Large intestine (tissue), 3 donors: ENCODE data around the gene GPR65. TPM values are rescaled to one million over a fixed set of nuclear protein-coding genes. Genes with fewer than 3 reads are reported as not detected.
A peak's percentile ranks its signal among the peaks of the same experiment; 100 is the strongest.

Experiments
- DNase-seq, 2 donors: peaks; one replicate each; pipeline versions ENCODE4 v3.0.0 to v3.0.0-alpha.2; 2013
- H3K27ac ChIP-seq: one replicate; pipeline ENCODE4 v1.5.1; 2013; ENCODE audit warnings: low read length
- H3K27me3 ChIP-seq: 2 replicates; pipeline ENCODE4 v1.6.1; 2013; ENCODE audit warnings: low read length; ENCODE audit not compliant: control insufficient read depth, insufficient read depth
- H3K36me3 ChIP-seq: 2 replicates; pipeline ENCODE4 v1.6.1; 2013; ENCODE audit warnings: low read length; ENCODE audit not compliant: control insufficient read depth, insufficient read depth
- H3K4me1 ChIP-seq: one replicate; pipeline ENCODE4 v1.6.1; 2013; ENCODE audit warnings: low read length; ENCODE audit not compliant: control insufficient read depth, insufficient read depth
- H3K4me3 ChIP-seq: one replicate; pipeline ENCODE4 v1.5.1; 2013; ENCODE audit warnings: low read length
- H3K9me3 ChIP-seq: one replicate; pipeline ENCODE4 v1.6.1; 2013; ENCODE audit warnings: mild to moderate bottlenecking, low read depth, low read length, moderate library complexity; ENCODE audit not compliant: control insufficient read depth
- WGBS: methylation state at CpG from one replicate; pipeline ENCODE4 v1.1.5; 2013; ENCODE audit warnings: low lambda C conversion rate; ENCODE audit not compliant: insufficient coverage; 5-methylcytosine and 5-hydroxymethylcytosine counted together
- polyA plus RNA-seq: library from polyadenylated mRNA; unstranded; fragments of 120-200 nt; gene quantifications from one replicate; pipeline ENCODE4 v1.2.1, GENCODE V29; 2013

GPR65 gene
- polyA plus RNA-seq, 1 donor, result 1.2 TPM

- no peaks in the 10 kb centered on the region for H3K4me1 ChIP-seq
- H3K36me3 ChIP-seq, result no peaks in the 10 kb centered on the region
- WGBS, result no CpG with 5 or more reads among the region's 2 CpGs
- DNase-seq, result no peak
- no peaks in the 10 kb centered on the region for H3K9me3 ChIP-seq
- no peak overlapping the region for H3K27ac ChIP-seq
- no peaks in the 10 kb centered on the region for H3K27me3 ChIP-seq
- H3K4me3 ChIP-seq, result no peak overlapping the region
These were observed 31.5 kb downstream of the GPR65 start for GRCh38 chr14:88036422-88036821.

- no peak for DNase-seq
- Histone ChIP-seq H3K4me3 (no peak overlapping the region), H3K36me3 (no peaks in the 10 kb centered on the region), H3K27ac (no peak overlapping the region), H3K9me3 (no peaks in the 10 kb centered on the region), H3K4me1 (no peaks in the 10 kb centered on the region), H3K27me3 (no peaks in the 10 kb centered on the region)
- WGBS, result no CpG with 5 or more reads among the region's 1 CpG
These were observed 32.4 kb downstream of the GPR65 start for GRCh38 chr14:88037325-88037724.

- no peak for DNase-seq
- Histone ChIP-seq H3K4me3 (no peak overlapping the region), H3K9me3 (no peaks in the 10 kb centered on the region), H3K4me1 (peaks cover 5% of the 10 kb centered on the region), H3K27ac (no peak overlapping the region), H3K36me3 (no peaks in the 10 kb centered on the region), H3K27me3 (no peaks in the 10 kb centered on the region)
- WGBS, result no CpG with 5 or more reads among the region's 3 CpGs
These were observed 34.3 kb downstream of the GPR65 start for GRCh38 chr14:88039197-88039596.

GRCh38 chr14:88040146-88040545 lies 35.2 kb downstream of the GPR65 start:
- no peak for DNase-seq
- Histone ChIP-seq H3K9me3 (no peaks in the 10 kb centered on the region), H3K27ac (no peak overlapping the region), H3K4me1 (peaks cover 11% of the 10 kb centered on the region), H3K36me3 (no peaks in the 10 kb centered on the region), H3K27me3 (no peaks in the 10 kb centered on the region), H3K4me3 (no peak overlapping the region)
- no CpG with 5 or more reads among the region's 1 CpG for WGBS

- peak; percentile 82 to 93 for DNase-seq
- Histone ChIP-seq H3K27me3 (no peaks in the 10 kb centered on the region), H3K9me3 (no peaks in the 10 kb centered on the region), H3K4me1 (peaks cover 21% of the 10 kb centered on the region), H3K36me3 (no peaks in the 10 kb centered on the region), H3K4me3 (no peak overlapping the region), H3K27ac (peak overlapping the region; percentile 95)
- WGBS, result 7% methylated on average over 2 of the region's 4 CpGs
These were observed 38.9 kb downstream of the GPR65 start for GRCh38 chr14:88043529-88044443.

GRCh38 chr14:88044444-88044758 lies 39.5 kb downstream of the GPR65 start:
- H3K4me3 ChIP-seq, result no peak overlapping the region
- peaks cover 21% of the 10 kb centered on the region for H3K4me1 ChIP-seq
- no CpG with 5 or more reads among the region's 1 CpG for WGBS
- H3K27ac ChIP-seq, result peak overlapping the region; percentile 95
- DNase-seq, result peak in 1 of 2 donors; percentile 89
- H3K36me3 ChIP-seq, result no peaks in the 10 kb centered on the region
- H3K27me3 ChIP-seq, result no peaks in the 10 kb centered on the region
- H3K9me3 ChIP-seq, result no peaks in the 10 kb centered on the region

- peaks cover 21% of the 10 kb centered on the region for H3K4me1 ChIP-seq
- DNase-seq, result peak; percentile 77 to 93
- H3K36me3 ChIP-seq, result no peaks in the 10 kb centered on the region
- no CpG with 5 or more reads among the region's 4 CpGs for WGBS
- H3K4me3 ChIP-seq, result no peak overlapping the region
- no peaks in the 10 kb centered on the region for H3K9me3 ChIP-seq
- no peaks in the 10 kb centered on the region for H3K27me3 ChIP-seq
- peak overlapping the region; percentile 95 for H3K27ac ChIP-seq
These were observed 40.0 kb downstream of the GPR65 start for GRCh38 chr14:88044776-88045446.

GRCh38 chr14:88045705-88046104 lies 40.8 kb downstream of the GPR65 start:
- Histone ChIP-seq H3K4me3 (no peak overlapping the region), H3K27ac (peak overlapping the region; percentile 95), H3K4me1 (peaks cover 21% of the 10 kb centered on the region), H3K36me3 (no peaks in the 10 kb centered on the region), H3K9me3 (no peaks in the 10 kb centered on the region), H3K27me3 (no peaks in the 10 kb centered on the region)
- 86% methylated on average over 2 of the region's 3 CpGs for WGBS
- peak in 1 of 2 donors; percentile 44 for DNase-seq

GRCh38 chr14:88048351-88048750 lies 43.4 kb downstream of the GPR65 start:
- Histone ChIP-seq H3K4me3 (no peak overlapping the region), H3K4me1 (peaks cover 21% of the 10 kb centered on the region), H3K27ac (no peak overlapping the region), H3K36me3 (no peaks in the 10 kb centered on the region), H3K9me3 (peaks cover 2% of the 10 kb centered on the region), H3K27me3 (no peaks in the 10 kb centered on the region)
- no peak for DNase-seq
- WGBS, result 100% methylated on average over 1 of the region's 1 CpG

- WGBS, result 83% methylated on average over 1 of the region's 1 CpG
These were observed 44.3 kb downstream of the GPR65 start for GRCh38 chr14:88049266-88049665.

More at GRCh38 chr14:88049266-88049665, 44.3 kb downstream of the GPR65 start:
- DNase-seq, result no peak
- Histone ChIP-seq H3K36me3 (no peaks in the 10 kb centered on the region), H3K9me3 (peaks cover 2% of the 10 kb centered on the region), H3K27ac (no peak overlapping the region), H3K27me3 (no peaks in the 10 kb centered on the region), H3K4me1 (peaks cover 16% of the 10 kb centered on the region), H3K4me3 (no peak overlapping the region)
